ENCODE data around the gene RARRES2.

RARRES2 gene

DNA sequence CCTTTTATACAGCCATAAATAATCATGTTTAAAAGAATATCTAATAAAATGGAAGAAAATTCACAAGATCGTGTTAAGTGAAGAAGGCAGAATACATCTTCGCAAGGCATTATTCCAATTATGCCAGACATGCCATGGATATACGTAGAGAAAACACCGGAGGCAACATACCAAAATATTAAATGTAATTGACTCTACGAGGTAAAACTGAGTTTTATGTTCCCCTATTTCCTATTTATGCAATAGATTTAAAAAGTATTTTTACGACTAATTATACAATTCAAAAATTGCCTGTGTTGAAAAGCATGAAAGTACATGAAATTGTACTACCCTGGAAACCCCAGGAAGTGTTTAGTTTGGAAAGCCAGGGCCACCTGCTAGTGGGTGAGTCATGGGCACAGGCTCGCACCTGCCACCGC lies 26.3 kb upstream of the RARRES2 start:
- DNase-seq (ENCODE audit: low spot score), result no peak
- no peak for TF ChIP-seq CTCF (IDR thresholded peaks at IDR 0.05)
- Histone ChIP-seq H3K27ac (peak overlapping the region; percentile 95 to 99), H3K4me3 (peak overlapping the region; percentile 99)

DNA sequence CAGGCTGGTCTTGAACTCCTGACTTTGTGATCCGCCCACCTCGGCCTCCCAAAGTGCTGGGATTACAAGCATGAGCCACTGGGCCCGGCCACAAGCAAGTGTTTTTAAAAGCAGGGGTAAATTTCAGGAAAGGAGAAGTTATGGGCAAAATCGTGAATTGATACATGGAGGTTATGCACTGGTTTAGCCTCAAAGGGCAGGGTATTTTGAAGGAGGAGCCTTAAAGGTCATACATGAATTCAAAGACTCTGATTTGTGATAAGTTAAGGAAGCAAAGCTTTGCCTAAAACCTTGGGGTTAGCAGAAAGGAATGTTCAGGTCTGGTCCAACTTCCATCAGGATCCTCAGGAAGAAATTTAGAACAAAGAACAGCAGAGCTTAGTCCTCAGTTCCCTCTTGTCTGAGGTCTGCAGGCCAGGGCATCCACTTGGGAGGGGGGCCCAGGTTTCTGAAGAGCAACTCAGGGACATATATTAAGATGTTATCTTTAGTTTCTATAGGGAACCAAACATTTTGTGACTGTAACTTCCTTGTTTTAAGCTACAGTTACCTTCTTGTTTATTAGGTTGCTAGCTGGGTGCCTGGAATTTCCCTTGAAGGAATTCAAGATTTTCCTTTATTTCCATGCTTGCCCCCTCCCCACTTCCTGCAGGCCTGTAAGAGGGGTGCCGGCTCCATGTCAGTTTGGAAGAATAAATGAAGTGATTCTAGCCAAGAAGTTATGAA lies 24.4 kb upstream of the RARRES2 start:
- no peak overlapping the region for H3K27ac ChIP-seq
- no peak for TF ChIP-seq CTCF (IDR thresholded peaks at IDR 0.05)
- no peak for DNase-seq (ENCODE audit: low spot score)

DNA sequence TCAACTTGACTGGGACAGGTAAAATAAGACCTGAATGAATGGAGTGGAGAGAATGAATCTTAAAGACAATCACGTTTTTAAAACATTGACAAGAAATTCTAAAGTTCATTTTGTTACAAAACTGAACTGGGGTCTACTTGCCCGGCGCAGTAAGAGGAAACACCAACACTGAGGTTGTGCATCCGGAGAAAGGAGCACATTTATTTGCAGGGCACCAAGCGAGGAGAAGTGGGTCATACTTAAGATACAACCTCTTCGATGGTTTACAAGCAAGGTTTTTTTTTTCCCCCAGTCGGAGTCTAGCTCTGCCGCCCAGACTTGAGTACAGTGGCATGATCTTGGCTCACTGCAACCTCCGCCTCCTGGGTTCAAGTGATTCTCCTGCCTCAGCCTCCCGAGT lies 23.8 kb upstream of the RARRES2 start:
- Histone ChIP-seq H3K4me3 (no peak overlapping the region), H3K27ac (no peak overlapping the region)
- no peak for DNase-seq (ENCODE audit: low spot score)
- no peak for TF ChIP-seq CTCF (IDR thresholded peaks at IDR 0.05)

More for the DNA sequence above, 24.4 kb upstream of the RARRES2 start:
- no peak overlapping the region for H3K4me3 ChIP-seq

- DNase-seq (ENCODE audit: low spot score), result no peak
- Histone ChIP-seq H3K4me3 (no peak overlapping the region), H3K27ac (no peak overlapping the region)
- TF ChIP-seq CTCF (IDR thresholded peaks at IDR 0.05), result no peak
Measured at GRCh38 chr7:150363872-150364271, 22.4 kb upstream of the RARRES2 start.

DNA sequence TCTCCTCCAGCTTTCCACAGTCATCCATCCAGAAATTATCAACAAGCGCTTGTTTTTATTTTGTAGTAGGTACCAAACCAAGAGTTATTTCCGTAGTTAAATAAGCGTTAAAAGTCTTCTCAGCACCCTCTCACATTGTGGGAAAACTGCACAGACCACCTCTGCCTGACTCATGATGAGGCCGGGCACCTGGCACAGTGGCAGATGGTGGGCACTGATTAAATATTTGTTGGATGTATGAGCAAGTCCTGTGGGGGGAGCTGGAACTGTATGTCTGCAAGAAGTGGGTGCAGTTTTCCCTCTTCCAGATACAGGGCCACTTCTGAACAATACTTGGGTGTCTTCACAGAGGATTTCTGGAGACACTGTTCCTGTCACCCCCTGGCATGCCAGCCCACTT lies 21.9 kb upstream of the RARRES2 start:
- Histone ChIP-seq H3K4me3 (no peak overlapping the region), H3K27ac (no peak overlapping the region)
- no peak for DNase-seq (ENCODE audit: low spot score)
- TF ChIP-seq CTCF (IDR thresholded peaks at IDR 0.05), result no peak

DNA sequence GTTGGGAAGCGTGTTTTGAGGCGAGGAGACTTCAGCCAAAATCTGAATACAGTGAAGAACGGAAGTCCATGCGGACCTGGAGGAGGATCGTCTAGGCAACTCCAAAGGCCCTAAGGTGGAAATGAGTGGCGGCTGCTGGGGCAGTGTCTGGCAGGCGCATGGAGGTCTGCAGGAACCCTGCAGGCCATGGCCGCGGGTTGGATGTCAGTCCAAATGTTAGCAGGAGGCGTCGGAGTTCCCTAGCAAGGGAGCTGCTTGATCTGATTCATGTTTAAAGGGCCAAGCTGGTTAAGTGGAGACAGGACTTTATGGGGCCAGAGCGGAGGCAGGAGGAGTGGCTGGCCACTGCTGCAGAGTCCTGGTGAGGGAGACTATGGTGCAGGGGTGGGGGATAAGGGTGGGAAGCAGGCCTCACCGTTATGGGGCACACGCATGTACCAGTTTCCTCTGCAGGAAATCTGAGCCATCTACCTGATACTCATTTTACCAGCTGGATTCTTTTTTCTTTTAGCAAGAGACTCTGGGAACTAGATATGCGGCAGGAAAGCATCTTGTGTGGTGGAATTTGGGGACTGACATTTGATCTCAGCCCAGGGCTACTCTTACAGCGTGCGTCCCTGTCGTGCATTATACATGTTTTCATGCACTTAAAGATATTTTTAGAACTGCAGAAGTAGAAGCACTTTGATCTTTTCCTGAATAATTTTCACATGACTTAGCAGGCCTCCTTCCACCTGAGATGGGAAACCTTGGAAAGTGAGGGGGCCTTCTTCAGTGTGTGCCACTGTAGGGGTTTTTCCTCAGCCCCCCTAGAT lies 20.6 kb upstream of the RARRES2 start:
- no peak for TF ChIP-seq CTCF (IDR thresholded peaks at IDR 0.05)
- Histone ChIP-seq H3K27ac (no peak overlapping the region), H3K4me3 (no peak overlapping the region)
- no peak for DNase-seq (ENCODE audit: low spot score)

GRCh38 chr7:150361402-150361801 lies 20.0 kb upstream of the RARRES2 start:
- no peak for DNase-seq (ENCODE audit: low spot score)
- no peak overlapping the region for H3K27ac ChIP-seq
- no peak for TF ChIP-seq CTCF (IDR thresholded peaks at IDR 0.05)

More at GRCh38 chr7:150361402-150361801, 20.0 kb upstream of the RARRES2 start:
- no peak overlapping the region for H3K4me3 ChIP-seq

Data from coronary artery (tissue), 2 donors.